Ishikawa (cell line): ENCODE results near the gene C16orf86.

ENCODE experiments used
- CEBPB ChIP-seq: IDR thresholded peaks from 2 replicates; pipeline ENCODE4 v1.6.1; 2012
- CREB1 ChIP-seq: IDR thresholded peaks from 2 replicates; pipeline ENCODE4 v1.6.1; 2012; ENCODE audit warnings: low read depth
- EGR1 ChIP-seq: IDR thresholded peaks from 2 replicates; pipeline ENCODE4 v1.6.1; 2012
- EP300 ChIP-seq: IDR thresholded peaks from 2 replicates; pipeline ENCODE4 v1.6.1; 2012; ENCODE audit warnings: borderline replicate concordance
- FOXM1 ChIP-seq: IDR thresholded peaks from 2 replicates; pipeline ENCODE4 v1.6.1; 2012; ENCODE audit warnings: low read depth, borderline replicate concordance
- NFIC ChIP-seq: IDR thresholded peaks from 2 replicates; pipeline ENCODE4 v1.6.1; 2012
- TAF1 ChIP-seq: IDR thresholded peaks from 2 replicates; pipeline ENCODE4 v1.6.1; 2012; ENCODE audit warnings: low read depth, mild to moderate bottlenecking
- USF1 ChIP-seq: IDR thresholded peaks from 2 replicates; pipeline ENCODE4 v1.6.1; 2012
- YY1 ChIP-seq: IDR thresholded peaks from 2 replicates; pipeline ENCODE4 v1.6.1; 2012; ENCODE audit warnings: low read depth
- TF ChIP-seq, protein P1 (sequence below): IDR thresholded peaks from 2 replicates; pipeline ENCODE4 v1.6.1; 2012; ENCODE audit warnings: low read depth, mild to moderate bottlenecking

- TF ChIP-seq FOXM1 (no peak), EP300 (no peak), TAF1 (no peak), CREB1 (no peak), NFIC (no peak), CEBPB (no peak), EGR1 (no peak), USF1 (no peak), YY1 (no peak)
- TF ChIP-seq, protein P1, sequence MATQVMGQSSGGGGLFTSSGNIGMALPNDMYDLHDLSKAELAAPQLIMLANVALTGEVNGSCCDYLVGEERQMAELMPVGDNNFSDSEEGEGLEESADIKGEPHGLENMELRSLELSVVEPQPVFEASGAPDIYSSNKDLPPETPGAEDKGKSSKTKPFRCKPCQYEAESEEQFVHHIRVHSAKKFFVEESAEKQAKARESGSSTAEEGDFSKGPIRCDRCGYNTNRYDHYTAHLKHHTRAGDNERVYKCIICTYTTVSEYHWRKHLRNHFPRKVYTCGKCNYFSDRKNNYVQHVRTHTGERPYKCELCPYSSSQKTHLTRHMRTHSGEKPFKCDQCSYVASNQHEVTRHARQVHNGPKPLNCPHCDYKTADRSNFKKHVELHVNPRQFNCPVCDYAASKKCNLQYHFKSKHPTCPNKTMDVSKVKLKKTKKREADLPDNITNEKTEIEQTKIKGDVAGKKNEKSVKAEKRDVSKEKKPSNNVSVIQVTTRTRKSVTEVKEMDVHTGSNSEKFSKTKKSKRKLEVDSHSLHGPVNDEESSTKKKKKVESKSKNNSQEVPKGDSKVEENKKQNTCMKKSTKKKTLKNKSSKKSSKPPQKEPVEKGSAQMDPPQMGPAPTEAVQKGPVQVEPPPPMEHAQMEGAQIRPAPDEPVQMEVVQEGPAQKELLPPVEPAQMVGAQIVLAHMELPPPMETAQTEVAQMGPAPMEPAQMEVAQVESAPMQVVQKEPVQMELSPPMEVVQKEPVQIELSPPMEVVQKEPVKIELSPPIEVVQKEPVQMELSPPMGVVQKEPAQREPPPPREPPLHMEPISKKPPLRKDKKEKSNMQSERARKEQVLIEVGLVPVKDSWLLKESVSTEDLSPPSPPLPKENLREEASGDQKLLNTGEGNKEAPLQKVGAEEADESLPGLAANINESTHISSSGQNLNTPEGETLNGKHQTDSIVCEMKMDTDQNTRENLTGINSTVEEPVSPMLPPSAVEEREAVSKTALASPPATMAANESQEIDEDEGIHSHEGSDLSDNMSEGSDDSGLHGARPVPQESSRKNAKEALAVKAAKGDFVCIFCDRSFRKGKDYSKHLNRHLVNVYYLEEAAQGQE, result no peak
Observed at GRCh38 chr16:67683767-67684166, 17.2 kb downstream of the C16orf86 start.
